HepG2 (cell line): ENCODE results near the gene KMT2A. TPM values are rescaled to one million over a fixed set of nuclear protein-coding genes. Genes with fewer than 3 reads are reported as not detected.

Source experiments
- CCAR2 ChIP-seq: fragments of 200-400 bp; formaldehyde crosslinking; optimal IDR thresholded peaks from 2 replicates; pipeline ENCODE3; 2018; ENCODE audit warnings: low read depth, mild to moderate bottlenecking, low read length, moderate library complexity
- EEA1 ChIP-seq: sonication (generic); formaldehyde crosslinking; IDR thresholded peaks from 2 replicates; pipeline ENCODE4 v1.5.1; 2020; ENCODE audit warnings: mild to moderate bottlenecking, missing genetic modification reagents, borderline replicate concordance
- HOXD1 ChIP-seq: sonication (generic); formaldehyde crosslinking; IDR thresholded peaks from 2 replicates; pipeline ENCODE4 v1.5.0; 2020; ENCODE audit warnings: missing genetic modification reagents
- IRX3 ChIP-seq: sonication (generic); formaldehyde crosslinking; IDR thresholded peaks from 2 replicates; pipeline ENCODE4 v1.8.1; 2023; ENCODE audit warnings: mild to moderate bottlenecking, low read depth, missing genetic modification reagents, borderline replicate concordance
- JUNB ChIP-seq: sonication (generic); formaldehyde crosslinking; IDR thresholded peaks from 2 replicates; pipeline ENCODE4 v1.8.0; 2022; ENCODE audit warnings: missing genetic modification reagents, mild to moderate bottlenecking, borderline replicate concordance
- NKX3-1 ChIP-seq: sonication (generic); formaldehyde crosslinking; IDR thresholded peaks from 2 replicates; pipeline ENCODE4 v1.5.0; 2020; ENCODE audit warnings: missing genetic modification reagents
- PAF1 ChIP-seq: IDR thresholded peaks from 2 replicates; pipeline ENCODE4 v1.6.1; 2016; ENCODE audit warnings: missing genetic modification reagents, missing compliant biosample characterization
- PAWR ChIP-seq: sonication (generic); formaldehyde crosslinking; IDR thresholded peaks from 2 replicates; pipeline ENCODE4 v1.4.0; 2020; ENCODE audit warnings: missing genetic modification reagents, mild to moderate bottlenecking, borderline replicate concordance
- RFX5 ChIP-seq: IDR thresholded peaks from 2 replicates; pipeline ENCODE4 v1.6.1; 2011; ENCODE audit warnings: low read depth, low read length, improper control_type of control experiment
- WIZ ChIP-seq: sonication (generic); formaldehyde crosslinking; IDR thresholded peaks from 2 replicates; pipeline ENCODE4 v1.5.1; 2020; ENCODE audit warnings: mild to moderate bottlenecking, missing genetic modification reagents
- ZBTB8A ChIP-seq: sonication (generic); formaldehyde crosslinking; IDR thresholded peaks from 2 replicates; pipeline ENCODE4 v1.4.0; 2020; ENCODE audit warnings: mild to moderate bottlenecking, low read depth, missing genetic modification reagents, borderline replicate concordance
- ZKSCAN5 ChIP-seq: sonication (generic); formaldehyde crosslinking; IDR thresholded peaks from 2 replicates; pipeline ENCODE4 v1.5.1; 2020; ENCODE audit warnings: mild to moderate bottlenecking, missing genetic modification reagents
- ZNF10 ChIP-seq: sonication (generic); formaldehyde crosslinking; IDR thresholded peaks from 2 replicates; pipeline ENCODE4 v1.4.0; 2020; ENCODE audit warnings: mild to moderate bottlenecking, low read depth, missing genetic modification reagents, borderline replicate concordance
- ZNF20 ChIP-seq: sonication (generic); formaldehyde crosslinking; IDR thresholded peaks from 2 replicates; pipeline ENCODE4 v1.4.0; 2020; ENCODE audit warnings: mild to moderate bottlenecking, moderate library complexity, missing genetic modification reagents
- ZNF343 ChIP-seq: sonication (generic); formaldehyde crosslinking; IDR thresholded peaks from 2 replicates; pipeline ENCODE4 v1.4.0; 2020; ENCODE audit warnings: mild to moderate bottlenecking, missing genetic modification reagents
- ZNF558 ChIP-seq: sonication (generic); formaldehyde crosslinking; IDR thresholded peaks from 2 replicates; pipeline ENCODE4 v1.9.0; 2022; ENCODE audit warnings: mild to moderate bottlenecking, missing genetic modification reagents, borderline replicate concordance
- ZNF614 ChIP-seq: IDR thresholded peaks from 2 replicates; pipeline ENCODE4 v1.6.1; 2018; ENCODE audit warnings: missing biosample characterization, missing genetic modification reagents, inconsistent platforms, borderline replicate concordance
- ZNF615 ChIP-seq: sonication (generic); formaldehyde crosslinking; IDR thresholded peaks from 2 replicates; pipeline ENCODE4 v1.5.0; 2020; ENCODE audit warnings: mild to moderate bottlenecking, missing genetic modification reagents, borderline replicate concordance
- ZNF749 ChIP-seq: sonication (generic); formaldehyde crosslinking; IDR thresholded peaks from 2 replicates; pipeline ENCODE4 v1.8.0; 2022; ENCODE audit warnings: mild to moderate bottlenecking, missing genetic modification reagents, moderate library complexity, borderline replicate concordance
- polyA plus RNA-seq, 8 experiments: library from polyadenylated mRNA; depleted of rRNA in 3 of 8; stranded (reverse) in 7 of 8; unstranded in 1 of 8; fragments of >200 nt; fragmentation: Illumina TruSeq in 4 of 8; extraction: Trizol in 4 of 8; gene quantifications; 2 replicates each; pipeline versions ENCODE4 v1.2.1 to v1.2.3, GENCODE V29; 2011 to 2016; ENCODE audit warnings: low read depth in 4 of 8, missing spikeins in 1 of 8, mixed read lengths in 1 of 8; ENCODE audit not compliant: insufficient read depth in 1 of 8
- total RNA-seq, 5 experiments: library from RNA; depleted of rRNA; stranded (reverse); fragments of >200 nt; fragmentation: Illumina TruSeq; extraction: Trizol; gene quantifications; 2 replicates each; pipeline ENCODE4 v1.2.3, GENCODE V29; 2016; ENCODE audit warnings: low read depth in 1 of 5
- TF ChIP-seq, protein P1 (sequence below): sonication (generic); formaldehyde crosslinking; IDR thresholded peaks from 2 replicates; pipeline ENCODE4 v1.4.0; 2020; ENCODE audit warnings: missing genetic modification reagents, borderline replicate concordance
- TF ChIP-seq, protein P2 (sequence below): sonication (generic); formaldehyde crosslinking; conservative IDR thresholded peaks from 2 replicates; pipeline ENCODE4 v1.8.1; 2023; ENCODE audit warnings: missing genetic modification reagents
- TF ChIP-seq, protein P3 (sequence below): sonication (generic); formaldehyde crosslinking; IDR thresholded peaks from 2 replicates; pipeline ENCODE4 v1.9.0; 2021; ENCODE audit warnings: missing genetic modification reagents, borderline replicate concordance

Gene KMT2A
- total and polyA plus RNA-seq, 2 of the 13 experiments (the other 11 are each of a cell fraction or from before 2014, with no cell fraction given): 12.4 to 20.0 TPM

DNA sequence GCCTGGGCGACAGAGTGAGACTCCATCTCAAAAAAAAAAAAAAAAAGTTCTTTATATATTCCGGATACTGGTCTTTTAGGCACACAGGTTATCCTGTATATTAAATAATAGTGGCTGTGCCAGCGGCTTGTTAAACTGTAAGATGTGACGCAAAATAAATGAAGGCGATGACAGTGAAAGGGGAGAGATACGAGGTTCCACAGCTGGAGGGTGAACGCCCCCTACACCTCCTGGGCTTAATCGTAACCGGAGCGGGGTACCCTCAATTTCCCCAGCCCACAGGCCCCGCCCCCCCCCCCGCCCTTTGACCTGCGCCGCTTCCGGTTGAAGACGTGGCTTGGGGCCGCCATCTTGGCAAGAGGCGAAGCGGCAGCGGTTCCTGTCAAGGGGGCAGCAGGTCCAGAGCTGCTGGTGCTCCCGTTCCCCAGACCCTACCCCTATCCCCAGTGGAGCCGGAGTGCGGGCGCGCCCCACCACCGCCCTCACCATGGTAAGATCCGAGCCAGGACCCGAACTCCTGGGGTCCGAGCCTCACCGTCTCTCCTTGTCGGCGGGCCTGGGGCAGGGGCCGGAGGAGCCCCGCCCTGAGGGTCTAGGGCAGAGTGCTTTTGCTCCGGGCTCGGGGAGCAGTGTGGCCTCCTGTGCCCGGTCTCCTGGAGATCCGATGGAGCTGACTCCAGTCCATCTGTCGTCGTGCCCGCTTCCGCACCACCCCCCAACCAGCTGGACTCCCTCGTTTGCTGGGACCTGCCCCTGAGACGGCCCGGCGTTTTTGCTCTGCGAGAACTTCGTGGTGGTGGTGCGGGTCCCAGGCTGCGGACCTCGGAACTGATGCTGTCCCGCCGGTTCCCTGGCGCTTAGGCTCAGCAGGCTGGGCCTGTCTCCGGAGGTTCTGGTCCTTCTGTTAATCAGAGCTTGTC, 136.0 kb downstream of the KMT2A start, which contains the start of gene ARCN1 (continued):
- TF ChIP-seq ZNF343: no peak
- no peak for TF ChIP-seq IRX3 (CRISPR knock-in tag)
- TF ChIP-seq EEA1 (CRISPR knock-in tag): peak; percentile 64; the same call in 1 of the 2 replicates
- no peak for TF ChIP-seq ZNF749 (CRISPR knock-in tag)
- TF ChIP-seq ZNF615 (CRISPR knock-in tag): no peak
- TF ChIP-seq, protein P1, sequence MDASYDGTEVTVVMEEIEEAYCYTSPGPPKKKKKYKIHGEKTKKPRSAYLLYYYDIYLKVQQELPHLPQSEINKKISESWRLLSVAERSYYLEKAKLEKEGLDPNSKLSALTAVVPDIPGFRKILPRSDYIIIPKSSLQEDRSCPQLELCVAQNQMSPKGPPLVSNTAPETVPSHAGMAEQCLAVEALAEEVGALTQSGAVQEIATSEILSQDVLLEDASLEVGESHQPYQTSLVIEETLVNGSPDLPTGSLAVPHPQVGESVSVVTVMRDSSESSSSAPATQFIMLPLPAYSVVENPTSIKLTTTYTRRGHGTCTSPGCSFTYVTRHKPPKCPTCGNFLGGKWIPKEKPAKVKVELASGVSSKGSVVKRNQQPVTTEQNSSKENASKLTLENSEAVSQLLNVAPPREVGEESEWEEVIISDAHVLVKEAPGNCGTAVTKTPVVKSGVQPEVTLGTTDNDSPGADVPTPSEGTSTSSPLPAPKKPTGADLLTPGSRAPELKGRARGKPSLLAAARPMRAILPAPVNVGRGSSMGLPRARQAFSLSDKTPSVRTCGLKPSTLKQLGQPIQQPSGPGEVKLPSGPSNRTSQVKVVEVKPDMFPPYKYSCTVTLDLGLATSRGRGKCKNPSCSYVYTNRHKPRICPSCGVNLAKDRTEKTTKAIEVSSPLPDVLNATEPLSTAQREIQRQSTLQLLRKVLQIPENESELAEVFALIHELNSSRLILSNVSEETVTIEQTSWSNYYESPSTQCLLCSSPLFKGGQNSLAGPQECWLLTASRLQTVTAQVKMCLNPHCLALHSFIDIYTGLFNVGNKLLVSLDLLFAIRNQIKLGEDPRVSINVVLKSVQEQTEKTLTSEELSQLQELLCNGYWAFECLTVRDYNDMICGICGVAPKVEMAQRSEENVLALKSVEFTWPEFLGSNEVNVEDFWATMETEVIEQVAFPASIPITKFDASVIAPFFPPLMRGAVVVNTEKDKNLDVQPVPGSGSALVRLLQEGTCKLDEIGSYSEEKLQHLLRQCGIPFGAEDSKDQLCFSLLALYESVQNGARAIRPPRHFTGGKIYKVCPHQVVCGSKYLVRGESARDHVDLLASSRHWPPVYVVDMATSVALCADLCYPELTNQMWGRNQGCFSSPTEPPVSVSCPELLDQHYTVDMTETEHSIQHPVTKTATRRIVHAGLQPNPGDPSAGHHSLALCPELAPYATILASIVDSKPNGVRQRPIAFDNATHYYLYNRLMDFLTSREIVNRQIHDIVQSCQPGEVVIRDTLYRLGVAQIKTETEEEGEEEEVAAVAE (CRISPR knock-in tag): no peak
- no peak for TF ChIP-seq CCAR2
- TF ChIP-seq RFX5: no peak
- no peak for TF ChIP-seq JUNB
- TF ChIP-seq, protein P2, sequence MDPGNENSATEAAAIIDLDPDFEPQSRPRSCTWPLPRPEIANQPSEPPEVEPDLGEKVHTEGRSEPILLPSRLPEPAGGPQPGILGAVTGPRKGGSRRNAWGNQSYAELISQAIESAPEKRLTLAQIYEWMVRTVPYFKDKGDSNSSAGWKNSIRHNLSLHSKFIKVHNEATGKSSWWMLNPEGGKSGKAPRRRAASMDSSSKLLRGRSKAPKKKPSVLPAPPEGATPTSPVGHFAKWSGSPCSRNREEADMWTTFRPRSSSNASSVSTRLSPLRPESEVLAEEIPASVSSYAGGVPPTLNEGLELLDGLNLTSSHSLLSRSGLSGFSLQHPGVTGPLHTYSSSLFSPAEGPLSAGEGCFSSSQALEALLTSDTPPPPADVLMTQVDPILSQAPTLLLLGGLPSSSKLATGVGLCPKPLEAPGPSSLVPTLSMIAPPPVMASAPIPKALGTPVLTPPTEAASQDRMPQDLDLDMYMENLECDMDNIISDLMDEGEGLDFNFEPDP (CRISPR knock-in tag): no peak
- peak; percentile 51; the same call in 1 of the 2 replicates for TF ChIP-seq ZNF558 (CRISPR knock-in tag)
- no peak for TF ChIP-seq HOXD1 (CRISPR knock-in tag)
- TF ChIP-seq ZNF10 (CRISPR knock-in tag): no peak
- TF ChIP-seq ZBTB8A (CRISPR knock-in tag): no peak; the same call in 1 of the 2 replicates
- no peak for TF ChIP-seq PAWR (CRISPR knock-in tag)
- TF ChIP-seq PAF1: no peak
- TF ChIP-seq, protein P3, sequence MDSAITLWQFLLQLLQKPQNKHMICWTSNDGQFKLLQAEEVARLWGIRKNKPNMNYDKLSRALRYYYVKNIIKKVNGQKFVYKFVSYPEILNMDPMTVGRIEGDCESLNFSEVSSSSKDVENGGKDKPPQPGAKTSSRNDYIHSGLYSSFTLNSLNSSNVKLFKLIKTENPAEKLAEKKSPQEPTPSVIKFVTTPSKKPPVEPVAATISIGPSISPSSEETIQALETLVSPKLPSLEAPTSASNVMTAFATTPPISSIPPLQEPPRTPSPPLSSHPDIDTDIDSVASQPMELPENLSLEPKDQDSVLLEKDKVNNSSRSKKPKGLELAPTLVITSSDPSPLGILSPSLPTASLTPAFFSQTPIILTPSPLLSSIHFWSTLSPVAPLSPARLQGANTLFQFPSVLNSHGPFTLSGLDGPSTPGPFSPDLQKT (CRISPR knock-in tag): no peak
- no peak for TF ChIP-seq ZKSCAN5
- peak; percentile 45; the same call in 1 of the 2 replicates for TF ChIP-seq WIZ (CRISPR knock-in tag)
- TF ChIP-seq ZNF20 (CRISPR knock-in tag): no peak
- peak; percentile 16; the same call in 1 of the 2 replicates for TF ChIP-seq ZNF614
- peak; percentile 47; the same call in 1 of the 2 replicates for TF ChIP-seq NKX3-1 (CRISPR knock-in tag)
